HuH-7 (cell line): ENCODE measurements around the gene XKRX.
A peak's percentile ranks its signal among the peaks of the same experiment; 100 is the strongest.

Experiments used
- DNase-seq: peaks from one replicate; pipeline ENCODE4 v3.0.0; 2011; ENCODE audit warnings: low spot score

The XKRX gene

GRCh38 chrX:100895365-100896075 lies 33.2 kb downstream of the XKRX start:
- DNase-seq: peak; percentile 23

GRCh38 chrX:100883654-100884053 lies 45.1 kb downstream of the XKRX start:
- DNase-seq: no peak

- DNase-seq: no peak
Measured at GRCh38 chrX:100880368-100880767, 48.3 kb downstream of the XKRX start.

DNA sequence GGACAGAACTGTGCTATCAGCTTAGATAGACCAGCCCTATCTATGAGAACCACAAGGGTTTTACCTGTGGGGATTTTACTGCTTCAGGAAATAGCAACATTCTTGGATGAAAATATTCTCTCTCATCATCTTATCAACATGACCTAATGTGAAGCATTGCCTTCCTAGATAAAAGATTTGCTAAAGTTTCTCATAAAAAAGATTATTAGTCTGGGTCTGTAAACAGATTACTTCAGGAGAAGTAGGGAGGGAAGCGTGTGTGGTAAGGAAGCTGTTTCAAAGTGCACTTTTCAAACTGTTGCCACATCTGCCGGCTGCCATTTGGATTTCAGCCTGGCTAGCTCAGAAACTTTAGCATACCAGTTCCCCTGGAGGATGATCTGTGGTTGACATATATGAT lies 54.4 kb downstream of the XKRX start, which contains the start of gene NOX1:
Gene NOX1, minus strand, starts transcription at position 35 of the 400 bp plus-strand sequence. CDS start 220 bp downstream, outside the sequence.
- peak; percentile 30 for DNase-seq

DNA sequence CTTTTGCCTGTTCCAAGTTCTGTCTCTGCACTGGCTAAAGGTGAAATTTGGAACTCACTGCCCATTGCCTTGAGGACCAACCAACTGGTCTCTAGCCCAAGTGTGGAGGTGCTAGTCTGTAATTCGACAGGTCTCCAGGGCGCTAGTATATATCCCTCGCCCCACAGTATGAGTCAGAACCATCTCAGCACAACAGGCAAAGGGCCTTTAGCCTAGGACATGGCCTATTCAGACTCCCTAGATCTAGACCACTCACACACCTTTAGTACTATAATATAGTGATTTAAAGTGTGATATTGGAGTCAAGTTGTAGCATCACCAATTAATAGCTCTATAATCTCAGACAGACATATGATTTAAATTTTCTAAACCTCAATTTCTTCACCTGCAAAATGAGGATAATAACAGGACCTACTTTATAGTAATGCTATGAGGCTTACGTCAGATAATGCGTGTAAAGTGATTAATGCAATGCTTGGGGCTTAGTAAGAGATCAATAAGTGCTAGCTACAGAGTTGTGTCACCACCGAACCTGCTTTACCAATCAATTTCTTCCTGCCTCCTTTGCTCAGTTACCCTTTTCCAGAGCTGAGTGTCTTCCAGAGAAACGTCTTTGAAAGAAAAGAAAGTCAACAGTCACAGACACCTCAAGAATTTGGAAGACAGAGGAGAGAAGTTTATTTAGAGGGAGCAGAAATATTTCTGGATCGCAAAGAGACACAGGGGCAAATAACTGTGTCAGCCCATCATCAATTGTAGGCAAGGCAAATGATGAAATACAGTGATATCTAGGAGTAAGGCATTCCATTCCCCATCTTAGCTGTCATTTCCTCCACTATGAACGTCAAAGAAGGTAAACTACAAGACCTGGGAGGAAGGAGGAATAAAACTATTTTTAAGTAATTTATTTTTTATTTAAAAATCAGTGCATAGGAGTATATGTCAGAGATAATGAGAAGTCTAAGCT lies 56.8 kb downstream of the XKRX start:
- DNase-seq: no peak

GRCh38 chrX:100870527-100870926 lies 58.2 kb downstream of the XKRX start:
- DNase-seq: no peak

- DNase-seq: no peak
Measured at GRCh38 chrX:100868273-100868672, 60.4 kb downstream of the XKRX start.

- DNase-seq: no peak
Measured at GRCh38 chrX:100864657-100865391, 63.9 kb downstream of the XKRX start.
